Endothelial cell of umbilical vein (primary cell): ENCODE results near the gene ENTR1. TPM values are rescaled to one million over a fixed set of nuclear protein-coding genes. Genes with fewer than 3 reads are reported as not detected.
A peak's percentile ranks its signal among the peaks of the same experiment; 100 is the strongest.

Experiments
- BruUV-seq: library from RNA; stranded (reverse); fragments of 400-500 nt; replicated peaks from 2 replicates; lab custom pipeline; 2021; lab: Mats Ljungman, UMichigan
- CTCF ChIA-PET: fragments of 300-600, 350-600 bp; sonication (Branson Sonifier 250); formaldehyde crosslinking; loops from one replicate; lab custom pipeline; 2021; ENCODE audit warnings: antibody characterized with exemption, inconsistent platforms; lab: Charles Lee
- POLR2A ChIA-PET: fragments of 300-600, 350-600 bp; sonication (Branson Sonifier 250); formaldehyde crosslinking; loops from one replicate; lab custom pipeline; 2021; ENCODE audit warnings: antibody characterized with exemption, inconsistent platforms; lab: Charles Lee
- DNase-seq: peaks from one replicate; pipeline ENCODE4 v3.0.0-alpha.2; 2011; ENCODE audit warnings: low read depth, low spot score
- FAIRE-seq: peaks from 2 replicates; lab custom pipeline; 2011; peaks lifted over from hg19 to GRCh38; lab: Jason Lieb, UNC
- H2AFZ ChIP-seq: 2 replicates; pipeline ENCODE4 v1.6.0; 2012; ENCODE audit warnings: low read depth, low read length, control low read depth, inconsistent platforms
- H3K27ac ChIP-seq: 2 replicates; pipeline ENCODE4 v1.5.1; 2011; ENCODE audit warnings: low read depth, mild to moderate bottlenecking, control low read depth, low read length, moderate library complexity; ENCODE audit not compliant: insufficient read depth
- H3K27me3 ChIP-seq, 2 experiments: 2 replicates each; pipeline versions ENCODE4 v1.6.0 to v1.6.1; 2011; ENCODE audit warnings: low read length in 2 of 2, mixed read lengths in 1 of 2; ENCODE audit not compliant: control insufficient read depth in 2 of 2, insufficient read depth in 2 of 2
- H3K36me3 ChIP-seq, 2 experiments: 2 replicates in 1 of 2; 3 replicates in 1 of 2; pipeline ENCODE4 v1.5.1; 2011; ENCODE audit warnings: low read length in 2 of 2, mild to moderate bottlenecking in 1 of 2, moderate library complexity in 1 of 2; ENCODE audit not compliant: control insufficient read depth in 2 of 2, insufficient read depth in 2 of 2; ENCODE audit errors: extremely low read depth in 1 of 2
- H3K4me1 ChIP-seq: 3 replicates; pipeline ENCODE4 v1.5.1; 2011; ENCODE audit warnings: mild to moderate bottlenecking, low read length; ENCODE audit not compliant: control insufficient read depth, insufficient read depth; ENCODE audit errors: extremely low read depth
- H3K4me2 ChIP-seq: 2 replicates; pipeline ENCODE4 v1.6.1; 2011; ENCODE audit warnings: low read length, control low read depth, mixed read lengths; ENCODE audit not compliant: insufficient read depth
- H3K4me3 ChIP-seq, 3 experiments: fragments of 200-600 bp in 1 of 3; sonication (generic), shearing (Covaris generic) in 1 of 3; replicated peaks in 1 of 3; 2 replicates each; pipeline ENCODE4 v1.5.1; 2011 to 2016; ENCODE audit warnings: control low read depth in 3 of 3, low read length in 3 of 3, mild to moderate bottlenecking in 2 of 3, inconsistent platforms in 1 of 3, low read depth in 1 of 3, moderate library complexity in 1 of 3; ENCODE audit not compliant: insufficient read depth in 1 of 3
- H3K79me2 ChIP-seq: 2 replicates; pipeline ENCODE4 v1.6.0; 2012; ENCODE audit warnings: low read length, inconsistent platforms; ENCODE audit not compliant: control insufficient read depth, insufficient read depth
- H3K9ac ChIP-seq: replicated peaks from 2 replicates; pipeline ENCODE3; 2011; ENCODE audit warnings: low read length, control low read depth; ENCODE audit not compliant: insufficient read depth; ENCODE audit errors: extremely low read depth
- H3K9me1 ChIP-seq: replicated peaks from 3 replicates; pipeline ENCODE4 v1.6.0; 2011; ENCODE audit warnings: mild to moderate bottlenecking, low read length; ENCODE audit not compliant: control insufficient read depth, insufficient read depth; ENCODE audit errors: extremely low read depth
- H3K9me3 ChIP-seq: replicated peaks from 2 replicates; pipeline ENCODE4 v1.5.1; 2012; ENCODE audit warnings: low read length, inconsistent platforms; ENCODE audit not compliant: control insufficient read depth, insufficient read depth
- H4K20me1 ChIP-seq: replicated peaks from 2 replicates; pipeline ENCODE3; 2011; ENCODE audit warnings: mild to moderate bottlenecking, low read length; ENCODE audit not compliant: control insufficient read depth, insufficient read depth; ENCODE audit errors: extremely low read depth
- EZH2 ChIP-seq: IDR thresholded peaks from 2 replicates; pipeline ENCODE4 v1.6.1; 2012; ENCODE audit warnings: borderline replicate concordance, low read depth, mild to moderate bottlenecking, moderate library complexity, low read length, inconsistent platforms; ENCODE audit not compliant: severe bottlenecking
- FOS ChIP-seq: IDR thresholded peaks from 2 replicates; pipeline ENCODE4 v1.6.1; 2011; ENCODE audit warnings: mild to moderate bottlenecking, low read length, moderate library complexity, borderline replicate concordance; ENCODE audit not compliant: insufficient read depth
- GATA2 ChIP-seq: IDR thresholded peaks from 2 replicates; pipeline ENCODE4 v1.7.0; 2011; ENCODE audit warnings: low read depth, mild to moderate bottlenecking, moderate library complexity, mixed read lengths, low read length; ENCODE audit not compliant: insufficient read length, insufficient read depth
- JUN ChIP-seq: IDR thresholded peaks from 2 replicates; pipeline ENCODE4 v1.6.1; 2011; ENCODE audit warnings: borderline replicate concordance, low read depth; ENCODE audit not compliant: insufficient read length, insufficient read depth
- MYC ChIP-seq: IDR thresholded peaks from one replicate; pipeline ENCODE4 v1.6.1; 2011; ENCODE audit warnings: mild to moderate bottlenecking, low read depth, low read length
- POLR2A ChIP-seq: IDR thresholded peaks from 2 replicates; pipeline ENCODE4 v1.6.1; 2012; ENCODE audit warnings: low read depth, mild to moderate bottlenecking, control low read depth, low read length
- POLR2AphosphoS5 ChIP-seq: IDR thresholded peaks from 2 replicates; pipeline ENCODE4 v1.6.1; 2012; ENCODE audit warnings: low read depth, mild to moderate bottlenecking, control low read depth, low read length, moderate library complexity; ENCODE audit not compliant: insufficient read depth
- dilution Hi-C: fragments of 300-500 bp; cut with MboI; formaldehyde crosslinking; loops from one replicate; pipeline ENCODE4 v1.15.0; 2019; ENCODE audit warnings: low sequenced_read_pairs; ENCODE audit not compliant: extremely low pct_ligation_motif_present
- intact Hi-C: fragments of 100-400 bp; cut with micrococcal nuclease; formaldehyde crosslinking; loops from one replicate; pipeline ENCODE4 v1.10.0; 2022
- polyA plus RNA-seq, 4 experiments: library from polyadenylated mRNA; depleted of rRNA in 3 of 4; stranded (reverse) in 3 of 4; unstranded in 1 of 4; fragments of >200 nt; gene quantifications; 2 replicates each; pipeline versions ENCODE4 v1.2.1 to v1.2.3, GENCODE V29; 2011 to 2012; ENCODE audit warnings: missing spikeins in 1 of 4
- total RNA-seq: library from RNA; stranded (reverse); gene quantifications from 2 replicates; pipeline ENCODE4 v1.2.3, GENCODE V29; 2021
- TF ChIP-seq, protein P1 (sequence below): IDR thresholded peaks from 2 replicates; pipeline ENCODE4 v1.6.1; 2011; ENCODE audit not compliant: insufficient read depth, insufficient read length
- TF ChIP-seq, protein P2 (sequence below), 2 donors: IDR thresholded peaks; 1 replicate in 1 of 2; 2 replicates in 1 of 2; pipeline ENCODE4 v1.5.1; 2011; ENCODE audit warnings: low read length in 2 of 2, mild to moderate bottlenecking in 2 of 2, moderate library complexity in 2 of 2, control low read depth in 1 of 2, inconsistent platforms in 1 of 2, low read depth in 1 of 2; ENCODE audit not compliant: insufficient read depth in 1 of 2; ENCODE audit errors: extremely low read depth in 1 of 2

The ENTR1 gene
- total and polyA plus RNA-seq, 2 donors (not counting 3 experiments of a cell fraction or from before 2014, with no cell fraction given), result 36.0 to 61.6 TPM

DNA sequence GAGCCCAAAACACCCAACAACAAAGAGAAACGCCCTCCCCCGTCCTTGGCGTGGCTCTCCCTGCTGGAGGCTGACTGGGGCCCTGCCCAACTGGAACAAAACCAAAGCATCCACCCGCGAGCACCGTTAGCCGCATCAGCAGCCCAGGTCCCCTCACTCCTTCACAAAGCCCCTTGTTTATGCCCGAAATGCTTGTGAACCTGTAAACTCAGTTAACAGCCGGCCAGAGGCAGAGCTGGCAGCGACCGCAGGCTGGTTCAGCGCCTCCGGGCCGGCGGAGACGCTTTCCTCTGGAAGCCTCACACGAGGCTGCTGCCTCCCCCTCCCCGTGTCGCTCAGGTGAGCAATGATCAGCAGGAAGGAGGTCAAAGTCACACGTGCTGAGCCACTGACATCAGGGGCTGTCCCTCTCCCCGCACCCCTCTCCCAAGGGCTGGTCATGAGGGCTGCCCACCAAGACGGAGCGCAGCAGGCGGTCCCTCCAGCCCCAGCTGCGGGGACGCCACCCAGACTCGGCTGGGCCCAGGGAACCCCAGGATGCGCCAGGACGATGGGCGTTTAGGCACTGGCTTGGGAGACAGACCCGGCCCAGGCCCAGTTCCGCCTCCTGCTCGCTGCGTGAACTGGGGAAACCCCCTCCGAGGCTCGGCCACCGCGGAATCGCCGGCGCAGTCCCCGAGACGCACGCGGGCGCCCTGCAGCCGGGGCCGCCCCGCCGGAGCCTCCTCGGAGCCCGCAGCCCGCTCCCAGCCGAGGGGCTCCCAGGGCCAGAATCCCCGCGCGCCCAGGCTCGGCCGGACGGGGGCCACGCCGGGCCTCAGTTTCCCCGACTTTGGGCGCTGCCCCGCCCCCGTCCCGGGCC lies 11.0 kb downstream of the ENTR1 start:
- dilution Hi-C loops, result no loop called here

DNA sequence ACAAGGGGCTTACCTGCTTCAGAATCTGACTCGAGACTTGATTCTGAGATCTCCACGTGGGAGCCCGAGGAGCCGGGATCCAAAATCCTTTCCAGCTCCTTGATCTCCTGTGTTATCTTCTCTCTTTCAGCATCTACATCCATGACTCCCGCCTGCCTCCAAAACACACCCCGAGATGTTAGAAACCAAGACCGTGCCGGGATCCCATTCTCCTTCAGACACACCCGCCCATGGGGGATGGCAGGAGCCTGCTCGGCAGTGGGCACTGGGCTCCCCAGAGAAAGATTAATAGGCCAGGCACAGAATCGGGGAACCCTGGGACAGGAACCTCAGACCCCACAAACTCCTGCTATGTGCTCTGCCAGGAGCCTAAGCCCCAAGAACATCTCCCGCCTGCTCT lies 12.1 kb downstream of the ENTR1 start:
- Histone ChIP-seq H3K9me3 (no peaks in the 10 kb centered on the region), H4K20me1 (no peaks in the 10 kb centered on the region), H3K36me3 (peaks cover 4 to 43% of the 10 kb centered on the region in 2 experiments), H3K4me3 (no peak overlapping the region), H3K9ac (no peak overlapping the region), H3K27me3 (no peaks in the 10 kb centered on the region), H3K4me1 (peaks cover 10% of the 10 kb centered on the region), H3K79me2 (peaks cover 22% of the 10 kb centered on the region), H2AFZ (no peak overlapping the region), H3K4me2 (no peak overlapping the region), H3K9me1 (no peaks in the 10 kb centered on the region), H3K27ac (no peak overlapping the region)
- TF ChIP-seq MYC, result no peak
- TF ChIP-seq, protein P1, sequence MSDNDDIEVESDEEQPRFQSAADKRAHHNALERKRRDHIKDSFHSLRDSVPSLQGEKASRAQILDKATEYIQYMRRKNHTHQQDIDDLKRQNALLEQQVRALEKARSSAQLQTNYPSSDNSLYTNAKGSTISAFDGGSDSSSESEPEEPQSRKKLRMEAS, result no peak
- TF ChIP-seq, protein P2, sequence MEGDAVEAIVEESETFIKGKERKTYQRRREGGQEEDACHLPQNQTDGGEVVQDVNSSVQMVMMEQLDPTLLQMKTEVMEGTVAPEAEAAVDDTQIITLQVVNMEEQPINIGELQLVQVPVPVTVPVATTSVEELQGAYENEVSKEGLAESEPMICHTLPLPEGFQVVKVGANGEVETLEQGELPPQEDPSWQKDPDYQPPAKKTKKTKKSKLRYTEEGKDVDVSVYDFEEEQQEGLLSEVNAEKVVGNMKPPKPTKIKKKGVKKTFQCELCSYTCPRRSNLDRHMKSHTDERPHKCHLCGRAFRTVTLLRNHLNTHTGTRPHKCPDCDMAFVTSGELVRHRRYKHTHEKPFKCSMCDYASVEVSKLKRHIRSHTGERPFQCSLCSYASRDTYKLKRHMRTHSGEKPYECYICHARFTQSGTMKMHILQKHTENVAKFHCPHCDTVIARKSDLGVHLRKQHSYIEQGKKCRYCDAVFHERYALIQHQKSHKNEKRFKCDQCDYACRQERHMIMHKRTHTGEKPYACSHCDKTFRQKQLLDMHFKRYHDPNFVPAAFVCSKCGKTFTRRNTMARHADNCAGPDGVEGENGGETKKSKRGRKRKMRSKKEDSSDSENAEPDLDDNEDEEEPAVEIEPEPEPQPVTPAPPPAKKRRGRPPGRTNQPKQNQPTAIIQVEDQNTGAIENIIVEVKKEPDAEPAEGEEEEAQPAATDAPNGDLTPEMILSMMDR (IDR thresholded peaks at IDR 0.05; ENCODE audit: extremely low read depth in 1 of 2, insufficient read depth in 1 of 2, low read depth in 1 of 2, low read length in 2 of 2), result no peak
- no peak for TF ChIP-seq JUN
- no peak for TF ChIP-seq GATA2
- no peak for TF ChIP-seq FOS
- no peak for TF ChIP-seq POLR2A
- no peak for TF ChIP-seq EZH2
- TF ChIP-seq POLR2AphosphoS5, result no peak
- dilution Hi-C loops, result no loop called here
- no TSS peak for BruUV-seq
- no peak for DNase-seq
- intact Hi-C loops, result no loop called here
- ChIA-PET CTCF (interaction anchor here (1.0 to 2.3 kb wide), 2 partner anchors 12 to 85 kb away, joined by 4 to 8 read pairs; partner anchors contain the start of genes ENTR1 and PMPCA), POLR2A (no interaction called here)
- FAIRE-seq, result no peak

More for the DNA sequence above, 11.0 kb downstream of the ENTR1 start:
- Histone ChIP-seq H4K20me1 (no peaks in the 10 kb centered on the region), H3K9ac (peak overlapping the region; percentile 70), H3K9me1 (no peaks in the 10 kb centered on the region), H2AFZ (peak overlapping the region; percentile 67), H3K27ac (peak overlapping the region; percentile 27), H3K36me3 (peaks cover 4 to 40% of the 10 kb centered on the region in 2 experiments), H3K4me2 (peak overlapping the region; percentile 64), H3K79me2 (peaks cover 22% of the 10 kb centered on the region), H3K27me3 (no peaks in the 10 kb centered on the region), H3K4me1 (peaks cover 10% of the 10 kb centered on the region), H3K4me3 (peak overlapping the region; percentile 55 to 96 (median 62)), H3K9me3 (no peaks in the 10 kb centered on the region)
- ChIA-PET CTCF (interaction anchor here (1.0 to 2.9 kb wide), 4 partner anchors 10 to 232 kb away, joined by 3 to 8 read pairs (median 5); partner anchors contain the start of genes ENTR1 and PMPCA), POLR2A (no interaction called here)
- intact Hi-C loops, result loop anchor here (1.0 kb wide), 4 partner anchors 11 to 87 kb away; partner anchors contain the start of genes DNLZ, ENTR1 and PMPCA
- TF ChIP-seq, protein P1, result peak; percentile 11
- TF ChIP-seq GATA2 (no peak), JUN (no peak)
- FAIRE-seq, result peak; percentile 61
- DNase-seq, result peak; percentile 24
- BruUV-seq, result no TSS peak
